ENCODE data around the gene GSK3A.

The GSK3A gene

GRCh38 chr19:42199440-42200115 is 42.8 kb downstream of the GSK3A start:
- Mint-ChIP-seq H3K27me3 (ENCODE audit: low read depth) (no peaks in the 10 kb centered on the region), H3K4me1 (ENCODE audit: low read depth) (peaks cover 65% of the 10 kb centered on the region), H3K27ac (peak overlapping the region; percentile 99), H3K4me3 (peak overlapping the region; percentile 87), H3K9me3 (no peaks in the 10 kb centered on the region), H3K36me3 (ENCODE audit: low read depth) (peaks cover 62% of the 10 kb centered on the region)

- H3K27ac Mint-ChIP-seq: peak overlapping the region; percentile 99
- H3K4me3 Mint-ChIP-seq: peak overlapping the region; percentile 87
- H3K4me1 Mint-ChIP-seq (ENCODE audit: low read depth): peaks cover 63% of the 10 kb centered on the region
- no peaks in the 10 kb centered on the region for H3K27me3 Mint-ChIP-seq (ENCODE audit: low read depth)
- peaks cover 59% of the 10 kb centered on the region for H3K36me3 Mint-ChIP-seq (ENCODE audit: low read depth)
- peaks cover 5% of the 10 kb centered on the region for H3K9me3 Mint-ChIP-seq
Measured at GRCh38 chr19:42198676-42199439, 43.5 kb downstream of the GSK3A start.

- Mint-ChIP-seq H3K27me3 (ENCODE audit: low read depth) (no peaks in the 10 kb centered on the region), H3K4me3 (peak overlapping the region; percentile 52), H3K4me1 (ENCODE audit: low read depth) (peaks cover 55% of the 10 kb centered on the region)
Measured at GRCh38 chr19:42197375-42197817, 45.0 kb downstream of the GSK3A start.

GRCh38 chr19:42196011-42197001 is 46.1 kb downstream of the GSK3A start:
- H3K9me3 Mint-ChIP-seq: peaks cover 19% of the 10 kb centered on the region
- H3K27me3 Mint-ChIP-seq (ENCODE audit: low read depth): no peaks in the 10 kb centered on the region
- H3K4me3 Mint-ChIP-seq: no peak overlapping the region
- H3K4me1 Mint-ChIP-seq (ENCODE audit: low read depth): peaks cover 54% of the 10 kb centered on the region
- H3K27ac Mint-ChIP-seq: no peak overlapping the region
- H3K36me3 Mint-ChIP-seq (ENCODE audit: low read depth): peaks cover 59% of the 10 kb centered on the region

More at GRCh38 chr19:42197375-42197817, 45.0 kb downstream of the GSK3A start:
- peaks cover 19% of the 10 kb centered on the region for H3K9me3 Mint-ChIP-seq
- peaks cover 61% of the 10 kb centered on the region for H3K36me3 Mint-ChIP-seq (ENCODE audit: low read depth)
- peak overlapping the region; percentile 67 for H3K27ac Mint-ChIP-seq

- H3K4me3 Mint-ChIP-seq: no peak overlapping the region
- H3K27me3 Mint-ChIP-seq (ENCODE audit: low read depth): no peaks in the 10 kb centered on the region
- H3K9me3 Mint-ChIP-seq: peaks cover 19% of the 10 kb centered on the region
- no peak overlapping the region for H3K27ac Mint-ChIP-seq
- H3K4me1 Mint-ChIP-seq (ENCODE audit: low read depth): peaks cover 41% of the 10 kb centered on the region
- peaks cover 45% of the 10 kb centered on the region for H3K36me3 Mint-ChIP-seq (ENCODE audit: low read depth)
Measured at GRCh38 chr19:42193706-42194105, 48.7 kb downstream of the GSK3A start.

GRCh38 chr19:42193294-42193693 is 49.1 kb downstream of the GSK3A start:
- peaks cover 38% of the 10 kb centered on the region for H3K4me1 Mint-ChIP-seq (ENCODE audit: low read depth)
- peaks cover 43% of the 10 kb centered on the region for H3K36me3 Mint-ChIP-seq (ENCODE audit: low read depth)
- no peaks in the 10 kb centered on the region for H3K27me3 Mint-ChIP-seq (ENCODE audit: low read depth)
- peaks cover 19% of the 10 kb centered on the region for H3K9me3 Mint-ChIP-seq
- H3K4me3 Mint-ChIP-seq: no peak overlapping the region
- no peak overlapping the region for H3K27ac Mint-ChIP-seq

GRCh38 chr19:42191855-42192254 is 50.5 kb downstream of the GSK3A start:
- no peak overlapping the region for H3K4me3 Mint-ChIP-seq
- no peaks in the 10 kb centered on the region for H3K27me3 Mint-ChIP-seq (ENCODE audit: low read depth)
- peaks cover 30% of the 10 kb centered on the region for H3K4me1 Mint-ChIP-seq (ENCODE audit: low read depth)
- peaks cover 34% of the 10 kb centered on the region for H3K36me3 Mint-ChIP-seq (ENCODE audit: low read depth)
- peak overlapping the region; percentile 71 for H3K27ac Mint-ChIP-seq
- peaks cover 19% of the 10 kb centered on the region for H3K9me3 Mint-ChIP-seq

- Mint-ChIP-seq H3K9me3 (peaks cover 19% of the 10 kb centered on the region), H3K27ac (peak overlapping the region; percentile 26), H3K27me3 (ENCODE audit: low read depth) (no peaks in the 10 kb centered on the region)
Measured at GRCh38 chr19:42191330-42191729, 51.1 kb downstream of the GSK3A start.

GRCh38 chr19:42189133-42189532 is 53.3 kb downstream of the GSK3A start:
- Mint-ChIP-seq H3K9me3 (peaks cover 17% of the 10 kb centered on the region), H3K4me1 (ENCODE audit: low read depth) (peaks cover 47% of the 10 kb centered on the region), H3K36me3 (ENCODE audit: low read depth) (peaks cover 27% of the 10 kb centered on the region), H3K4me3 (no peak overlapping the region), H3K27me3 (ENCODE audit: low read depth) (no peaks in the 10 kb centered on the region), H3K27ac (no peak overlapping the region)

More at GRCh38 chr19:42191330-42191729, 51.1 kb downstream of the GSK3A start:
- H3K4me3 Mint-ChIP-seq: peak overlapping the region; percentile 2
- H3K36me3 Mint-ChIP-seq (ENCODE audit: low read depth): peaks cover 31% of the 10 kb centered on the region
- peaks cover 33% of the 10 kb centered on the region for H3K4me1 Mint-ChIP-seq (ENCODE audit: low read depth)

- H3K36me3 Mint-ChIP-seq (ENCODE audit: low read depth): peaks cover 23% of the 10 kb centered on the region
- peaks cover 47% of the 10 kb centered on the region for H3K4me1 Mint-ChIP-seq (ENCODE audit: low read depth)
- no peak overlapping the region for H3K4me3 Mint-ChIP-seq
- peaks cover 12% of the 10 kb centered on the region for H3K9me3 Mint-ChIP-seq
- no peaks in the 10 kb centered on the region for H3K27me3 Mint-ChIP-seq (ENCODE audit: low read depth)
- H3K27ac Mint-ChIP-seq: no peak overlapping the region
Measured at GRCh38 chr19:42188665-42189064, 53.7 kb downstream of the GSK3A start.

GRCh38 chr19:42185277-42185676 is 57.1 kb downstream of the GSK3A start:
- Mint-ChIP-seq H3K4me1 (ENCODE audit: low read depth) (peaks cover 43% of the 10 kb centered on the region), H3K27me3 (ENCODE audit: low read depth) (peaks cover 9% of the 10 kb centered on the region), H3K4me3 (peak overlapping the region; percentile 73), H3K36me3 (ENCODE audit: low read depth) (peaks cover 5% of the 10 kb centered on the region), H3K27ac (peak overlapping the region; percentile 82), H3K9me3 (no peaks in the 10 kb centered on the region)

GRCh38 chr19:42184401-42184861 is 58.0 kb downstream of the GSK3A start:
- Mint-ChIP-seq H3K4me3 (peak overlapping the region; percentile 4), H3K27me3 (ENCODE audit: low read depth) (peaks cover 16% of the 10 kb centered on the region), H3K4me1 (ENCODE audit: low read depth) (peaks cover 42% of the 10 kb centered on the region), H3K27ac (peak overlapping the region; percentile 82), H3K9me3 (no peaks in the 10 kb centered on the region), H3K36me3 (ENCODE audit: low read depth) (peaks cover 5% of the 10 kb centered on the region)
